ENCODE measurements around the gene POU5F1. TPM values are rescaled to one million over a fixed set of nuclear protein-coding genes. Genes with fewer than 3 reads are reported as not detected.

POU5F1 gene
- total RNA-seq, 1 experiment from 2014 or later, result 1.1 TPM

DNA sequence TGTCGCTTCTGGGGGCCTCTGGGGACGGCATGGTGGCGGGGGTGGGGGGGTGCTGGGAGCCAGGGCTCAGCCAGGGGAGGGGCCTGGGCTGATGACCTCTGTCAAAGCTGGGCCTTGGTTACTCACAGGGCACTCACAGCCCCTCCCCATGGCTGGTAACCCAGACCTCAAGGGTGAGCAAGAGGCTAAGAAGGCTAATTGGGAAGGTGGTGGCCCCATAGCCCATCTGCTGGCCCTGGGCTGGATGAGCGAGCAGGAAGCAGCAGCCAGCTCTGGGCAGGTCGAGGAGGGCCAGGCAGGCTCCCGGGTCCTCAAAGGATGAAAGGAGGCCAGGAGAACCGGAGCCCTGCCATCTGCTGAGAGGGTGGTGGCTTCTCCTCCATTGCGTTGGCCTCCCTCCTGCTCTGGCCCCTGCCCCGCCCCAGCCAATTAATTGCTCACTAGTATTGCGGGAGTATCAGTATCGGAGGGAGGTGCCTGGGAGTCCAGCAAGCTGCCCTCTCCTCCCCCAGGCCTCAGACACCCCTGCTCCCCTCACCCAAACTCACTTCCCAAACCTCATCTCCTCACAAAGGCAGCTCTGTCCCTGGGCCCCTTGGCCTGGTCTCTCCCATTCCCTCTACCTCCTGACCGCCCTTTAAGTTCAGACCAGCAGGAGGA is 49.2 kb downstream of the POU5F1 start:
- DNase-seq (ENCODE audit: low read depth, low spot score), result no peak
- ATAC-seq, result no peak
- Histone ChIP-seq H3K36me3 (ENCODE audit: control insufficient read depth, insufficient read depth, low read length) (no peaks in the 10 kb centered on the region), H3K9me3 (ENCODE audit: control insufficient read depth, insufficient read depth, low read depth, low read length) (no peaks in the 10 kb centered on the region), H3K27ac (ENCODE audit: low read length) (no peak overlapping the region), H3K4me1 (ENCODE audit: control insufficient read depth, insufficient read depth, low read length) (peaks cover 19% of the 10 kb centered on the region), H3K27me3 (ENCODE audit: control insufficient read depth, insufficient read depth, low read length) (no peaks in the 10 kb centered on the region), H3K4me3 (ENCODE audit: low read depth in 2 of 2, low read length in 2 of 2) (no peak overlapping the region)
- ChIA-PET CTCF (interaction anchor here (0.5 kb wide), 1 partner anchor 207 kb away, joined by 3 read pairs; no protein-coding TSS in a partner anchor), POLR2A (no interaction called here)
- intact Hi-C loops (cut with micrococcal nuclease; ENCODE audit: unreplicated experiment), result no loop called here
- no TSS peak for BruUV-seq (replicated peaks)
- TF ChIP-seq, protein P1, sequence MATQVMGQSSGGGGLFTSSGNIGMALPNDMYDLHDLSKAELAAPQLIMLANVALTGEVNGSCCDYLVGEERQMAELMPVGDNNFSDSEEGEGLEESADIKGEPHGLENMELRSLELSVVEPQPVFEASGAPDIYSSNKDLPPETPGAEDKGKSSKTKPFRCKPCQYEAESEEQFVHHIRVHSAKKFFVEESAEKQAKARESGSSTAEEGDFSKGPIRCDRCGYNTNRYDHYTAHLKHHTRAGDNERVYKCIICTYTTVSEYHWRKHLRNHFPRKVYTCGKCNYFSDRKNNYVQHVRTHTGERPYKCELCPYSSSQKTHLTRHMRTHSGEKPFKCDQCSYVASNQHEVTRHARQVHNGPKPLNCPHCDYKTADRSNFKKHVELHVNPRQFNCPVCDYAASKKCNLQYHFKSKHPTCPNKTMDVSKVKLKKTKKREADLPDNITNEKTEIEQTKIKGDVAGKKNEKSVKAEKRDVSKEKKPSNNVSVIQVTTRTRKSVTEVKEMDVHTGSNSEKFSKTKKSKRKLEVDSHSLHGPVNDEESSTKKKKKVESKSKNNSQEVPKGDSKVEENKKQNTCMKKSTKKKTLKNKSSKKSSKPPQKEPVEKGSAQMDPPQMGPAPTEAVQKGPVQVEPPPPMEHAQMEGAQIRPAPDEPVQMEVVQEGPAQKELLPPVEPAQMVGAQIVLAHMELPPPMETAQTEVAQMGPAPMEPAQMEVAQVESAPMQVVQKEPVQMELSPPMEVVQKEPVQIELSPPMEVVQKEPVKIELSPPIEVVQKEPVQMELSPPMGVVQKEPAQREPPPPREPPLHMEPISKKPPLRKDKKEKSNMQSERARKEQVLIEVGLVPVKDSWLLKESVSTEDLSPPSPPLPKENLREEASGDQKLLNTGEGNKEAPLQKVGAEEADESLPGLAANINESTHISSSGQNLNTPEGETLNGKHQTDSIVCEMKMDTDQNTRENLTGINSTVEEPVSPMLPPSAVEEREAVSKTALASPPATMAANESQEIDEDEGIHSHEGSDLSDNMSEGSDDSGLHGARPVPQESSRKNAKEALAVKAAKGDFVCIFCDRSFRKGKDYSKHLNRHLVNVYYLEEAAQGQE (IDR thresholded peaks at IDR 0.05; ENCODE audit: insufficient read depth in 1 of 2, low read depth in 2 of 2, low read length in 1 of 2), result no peak
- TF ChIP-seq POLR2AphosphoS5 (IDR thresholded peaks at IDR 0.05; ENCODE audit: low read depth, low read length) (no peak), TCF7L2 (IDR thresholded peaks at IDR 0.05; ENCODE audit: low read depth, low read length) (no peak), SIN3A (IDR thresholded peaks at IDR 0.05; ENCODE audit: borderline replicate concordance, insufficient read depth, low read depth, low read length) (no peak)
- TF ChIP-seq, protein P2, sequence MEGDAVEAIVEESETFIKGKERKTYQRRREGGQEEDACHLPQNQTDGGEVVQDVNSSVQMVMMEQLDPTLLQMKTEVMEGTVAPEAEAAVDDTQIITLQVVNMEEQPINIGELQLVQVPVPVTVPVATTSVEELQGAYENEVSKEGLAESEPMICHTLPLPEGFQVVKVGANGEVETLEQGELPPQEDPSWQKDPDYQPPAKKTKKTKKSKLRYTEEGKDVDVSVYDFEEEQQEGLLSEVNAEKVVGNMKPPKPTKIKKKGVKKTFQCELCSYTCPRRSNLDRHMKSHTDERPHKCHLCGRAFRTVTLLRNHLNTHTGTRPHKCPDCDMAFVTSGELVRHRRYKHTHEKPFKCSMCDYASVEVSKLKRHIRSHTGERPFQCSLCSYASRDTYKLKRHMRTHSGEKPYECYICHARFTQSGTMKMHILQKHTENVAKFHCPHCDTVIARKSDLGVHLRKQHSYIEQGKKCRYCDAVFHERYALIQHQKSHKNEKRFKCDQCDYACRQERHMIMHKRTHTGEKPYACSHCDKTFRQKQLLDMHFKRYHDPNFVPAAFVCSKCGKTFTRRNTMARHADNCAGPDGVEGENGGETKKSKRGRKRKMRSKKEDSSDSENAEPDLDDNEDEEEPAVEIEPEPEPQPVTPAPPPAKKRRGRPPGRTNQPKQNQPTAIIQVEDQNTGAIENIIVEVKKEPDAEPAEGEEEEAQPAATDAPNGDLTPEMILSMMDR (IDR thresholded peaks at IDR 0.05), result no peak
- in situ Hi-C loops (cut with HindIII; ENCODE audit: low pct_unique_long_range_greater_than_20kb, low sequenced_read_pairs), result no loop called here

DNA sequence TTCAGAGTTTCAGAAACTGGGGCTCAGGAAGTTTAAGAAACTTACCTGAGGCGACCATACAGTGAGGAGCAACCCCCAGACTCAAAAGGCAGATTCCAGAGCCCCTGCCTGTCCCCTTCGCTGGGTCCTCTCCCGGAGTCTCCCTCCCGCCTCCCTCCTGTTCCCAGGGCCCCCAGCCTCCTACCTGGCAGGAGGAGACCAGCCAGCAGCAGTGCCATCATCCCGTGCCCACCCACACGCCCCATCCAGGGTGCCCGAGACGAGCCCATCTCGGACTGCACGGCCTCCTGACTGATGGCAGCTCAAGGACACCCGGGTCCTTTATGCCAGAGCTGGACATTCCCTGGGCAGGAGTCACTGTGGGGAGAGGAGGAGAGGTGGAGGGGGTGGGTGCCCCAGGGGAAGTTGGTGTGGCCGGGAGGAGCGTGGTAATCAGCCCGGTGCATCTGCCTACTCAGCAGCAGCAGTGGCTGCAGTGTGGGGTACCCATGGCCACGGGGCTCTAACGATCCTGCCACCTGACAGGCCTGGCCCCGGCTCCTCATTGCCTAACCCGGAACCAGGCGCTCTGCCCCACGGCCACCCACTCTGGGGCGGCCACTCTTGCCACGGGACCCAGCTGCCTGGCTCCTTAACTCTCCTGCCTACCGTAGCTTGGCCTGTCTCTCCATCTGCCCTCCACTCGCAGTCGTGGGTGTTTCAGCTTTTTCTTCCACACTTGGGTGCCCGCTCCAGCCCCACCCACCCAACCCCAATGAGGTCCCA is 50.1 kb downstream of the POU5F1 start, which contains the start of gene CDSN:
TSS of gene CDSN (minus strand) at position 296 of the 765 bp plus-strand sequence. CDS start at position 269, 27 bp downstream.
- no TSS peak for BruUV-seq (replicated peaks)
- intact Hi-C loops (cut with micrococcal nuclease; ENCODE audit: unreplicated experiment) (no loop called here), in situ Hi-C loops (cut with HindIII; ENCODE audit: low pct_unique_long_range_greater_than_20kb, low sequenced_read_pairs) (no loop called here)
- no peak for DNase-seq (ENCODE audit: low read depth, low spot score)
- Histone ChIP-seq H3K27ac (ENCODE audit: low read length) (no peak within 1 kb of the TSS), H3K4me3 (ENCODE audit: low read depth in 2 of 2, low read length in 2 of 2) (no peak within 1 kb of the TSS), H3K9me3 (ENCODE audit: control insufficient read depth, insufficient read depth, low read depth, low read length) (no peaks in the 10 kb centered on the region), H3K27me3 (ENCODE audit: control insufficient read depth, insufficient read depth, low read length) (no peaks in the 10 kb centered on the region), H3K4me1 (ENCODE audit: control insufficient read depth, insufficient read depth, low read length) (peaks cover 19% of the 10 kb centered on the region), H3K36me3 (ENCODE audit: control insufficient read depth, insufficient read depth, low read length) (no peaks in the 10 kb centered on the region)
- CTCF ChIA-PET, result interaction anchor here (0.5 kb wide), 1 partner anchor 207 kb away, joined by 3 read pairs; no protein-coding TSS in a partner anchor
- no peak for ATAC-seq
- TF ChIP-seq TCF7L2 (IDR thresholded peaks at IDR 0.05; ENCODE audit: low read depth, low read length) (no peak), POLR2AphosphoS5 (IDR thresholded peaks at IDR 0.05; ENCODE audit: low read depth, low read length) (no peak), SIN3A (IDR thresholded peaks at IDR 0.05; ENCODE audit: borderline replicate concordance, insufficient read depth, low read depth, low read length) (no peak)
- TF ChIP-seq, protein P2 (IDR thresholded peaks at IDR 0.05), result no peak
- TF ChIP-seq, protein P1 (IDR thresholded peaks at IDR 0.05; ENCODE audit: insufficient read depth in 1 of 2, low read depth in 2 of 2, low read length in 1 of 2), result no peak
- POLR2A ChIA-PET, result no interaction called here

Data from Panc1 (cell line).